Activated naive CD8-positive, alpha-beta T cell treated with anti-CD3 and anti-CD28 coated beads for 36 hours (primary cell): Measurements from ENCODE around the gene COLEC11. TPM values are rescaled to one million over a fixed set of nuclear protein-coding genes. Genes with fewer than 3 reads are reported as not detected.
"Not testable (repeated sequence)": the region's sequence is repeated elsewhere in the genome, so short reads cannot be mapped to it uniquely, and the experiment has no call there.

ENCODE experiments used
- DNase-seq: peaks from one replicate; pipeline ENCODE4 v3.0.0; 2021
- H3K27ac Mint-ChIP-seq: one replicate; pipeline ENCODE4 v1.8.0; 2022; ENCODE audit warnings: mild to moderate bottlenecking, moderate library complexity, mixed read lengths
- H3K27me3 Mint-ChIP-seq: one replicate; pipeline ENCODE4 v1.8.0; 2022; ENCODE audit warnings: mild to moderate bottlenecking, mixed read lengths
- H3K36me3 Mint-ChIP-seq: one replicate; pipeline ENCODE4 v1.8.0; 2021; ENCODE audit warnings: mild to moderate bottlenecking, mixed read lengths
- H3K4me1 Mint-ChIP-seq: one replicate; pipeline ENCODE4 v1.8.0; 2021; ENCODE audit warnings: mixed read lengths
- H3K4me3 Mint-ChIP-seq: one replicate; pipeline ENCODE4 v1.8.0; 2022; ENCODE audit warnings: mild to moderate bottlenecking, moderate library complexity, mixed read lengths
- H3K9me3 Mint-ChIP-seq: one replicate; pipeline ENCODE4 v1.8.0; 2022; ENCODE audit warnings: mixed read lengths
- total RNA-seq, 2 experiments: library from RNA; stranded (reverse); gene quantifications; one replicate each; pipeline ENCODE4 v1.2.3, GENCODE V29; 2021

The COLEC11 gene
- under 1 TPM; 0.52 to 0.86 TPM for total RNA-seq

DNA sequence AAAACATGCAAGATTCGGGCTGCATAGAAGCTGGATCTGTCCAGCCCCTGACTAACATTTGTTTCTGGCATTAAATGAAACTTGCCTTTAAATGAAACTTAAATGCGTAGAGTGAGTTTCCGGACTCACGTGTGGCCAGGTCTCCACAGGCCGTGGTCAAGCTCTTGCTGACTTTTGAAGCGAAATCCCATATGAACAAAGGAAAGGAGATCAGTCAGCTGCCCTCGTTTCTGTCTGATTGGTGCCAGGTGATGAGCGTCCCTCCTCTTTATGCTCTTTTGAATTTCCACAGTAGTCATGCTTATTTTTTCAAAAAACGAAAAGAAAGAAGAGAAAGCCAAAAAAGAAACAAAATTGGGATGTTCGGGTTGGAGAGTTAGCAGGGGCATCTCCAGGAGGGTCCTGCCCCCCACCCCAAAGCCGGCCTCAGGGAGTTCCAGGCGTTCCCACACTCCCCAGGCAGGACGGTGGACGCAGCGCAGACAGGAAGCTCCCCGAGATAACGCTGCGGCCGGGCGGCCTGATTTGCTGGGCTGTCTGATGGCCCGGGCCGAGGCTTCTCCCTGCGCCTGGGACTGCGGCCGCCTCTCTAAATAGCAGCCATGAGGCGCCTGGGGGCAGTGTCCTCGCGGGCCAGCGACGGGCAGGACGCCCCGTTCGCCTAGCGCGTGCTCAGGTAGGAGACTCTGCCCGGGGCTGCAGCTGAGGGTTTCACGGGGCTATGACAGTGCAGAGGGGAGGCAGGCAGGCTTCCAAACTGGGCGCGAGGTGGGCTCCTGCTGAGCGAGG, at the start of gene COLEC11:
COLEC11 (plus strand) TSS at position 620 of the 789 bp plus-strand sequence. CDS start 9,229 bp downstream, outside the sequence.
- Mint-ChIP-seq H3K4me3 (no peak within 1 kb of the TSS), H3K9me3 (no peaks in the 10 kb centered on the region), H3K36me3 (no peaks in the 10 kb centered on the region), H3K27ac (no peak within 1 kb of the TSS), H3K4me1 (peaks cover 22% of the 10 kb centered on the region), H3K27me3 (peaks cover 6% of the 10 kb centered on the region)
- DNase-seq: no peak

DNA sequence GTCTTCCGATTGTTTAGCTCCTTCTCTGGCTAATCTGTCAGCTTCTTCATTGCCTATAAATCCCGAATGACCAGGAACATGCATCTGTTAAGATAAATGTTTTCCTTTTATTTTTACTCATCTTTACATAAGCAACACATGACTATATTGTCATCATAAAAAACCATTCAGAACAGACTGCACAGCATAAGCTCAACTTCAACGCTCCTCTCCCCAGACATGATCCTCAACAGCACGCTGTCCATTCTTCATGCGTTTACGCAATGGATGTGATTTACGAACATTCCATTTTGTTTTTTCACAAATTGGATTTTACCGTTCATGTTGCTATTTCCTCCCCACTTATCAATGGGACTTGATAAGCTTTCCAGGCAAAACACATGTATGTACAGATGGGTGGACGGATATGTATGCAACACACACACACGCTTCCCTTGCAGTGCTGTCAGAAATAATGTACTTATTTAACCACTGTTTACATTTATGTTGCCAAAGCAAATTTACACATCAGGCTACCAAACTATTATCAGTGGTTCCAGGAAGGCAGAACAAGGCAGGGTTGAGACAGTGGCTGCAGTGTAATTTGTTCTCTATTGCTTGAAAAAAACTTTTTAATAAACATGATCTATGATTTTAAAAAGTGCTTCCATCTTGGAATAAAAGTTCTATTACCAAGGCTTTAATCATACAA, 49.0 kb upstream of the COLEC11 start:
- Mint-ChIP-seq H3K27me3 (no peaks in the 10 kb centered on the region), H3K9me3 (no peaks in the 10 kb centered on the region), H3K4me3 (no peak overlapping the region), H3K36me3 (peaks cover 39% of the 10 kb centered on the region), H3K4me1 (no peaks in the 10 kb centered on the region), H3K27ac (no peak overlapping the region)
- no peak for DNase-seq

DNA sequence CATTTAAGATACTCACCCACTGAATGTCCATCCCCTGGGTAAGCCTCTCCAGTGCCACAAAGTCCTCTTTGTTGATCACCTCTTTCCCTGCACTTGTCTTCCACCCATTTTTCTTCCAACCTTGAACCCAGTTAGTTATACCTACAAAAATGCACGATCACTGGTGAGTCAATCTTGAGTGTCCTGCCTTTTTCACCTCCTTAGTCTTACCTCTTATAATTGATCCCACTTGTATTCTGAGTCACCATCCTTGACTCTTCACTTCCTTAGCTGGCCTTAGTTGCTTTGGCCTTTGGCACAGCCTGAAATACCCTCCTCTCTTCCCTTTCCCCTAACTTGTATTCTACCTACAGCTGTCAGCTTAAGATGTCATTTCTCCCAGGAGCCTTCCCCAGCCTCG, 47.0 kb upstream of the COLEC11 start:
- Mint-ChIP-seq H3K27ac (no peak overlapping the region), H3K36me3 (peaks cover 39% of the 10 kb centered on the region)

DNA sequence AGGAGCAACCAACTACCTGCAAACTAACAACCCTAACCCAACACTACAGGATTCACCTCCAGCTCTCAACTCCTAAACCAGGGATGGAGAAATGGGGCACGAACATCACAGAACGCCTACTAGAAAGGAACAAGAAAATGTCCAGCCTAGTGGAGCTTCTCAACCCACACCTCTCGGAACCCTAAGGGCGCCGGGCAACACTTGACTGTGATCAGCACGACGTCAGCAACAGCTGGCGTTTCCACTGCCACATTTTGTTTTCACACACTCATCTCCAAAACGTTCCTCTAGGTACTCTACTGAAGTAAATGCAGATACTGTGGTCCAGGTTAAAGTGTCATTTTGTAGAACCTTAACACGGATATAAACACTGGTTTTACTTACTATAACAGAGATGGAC, 41.0 kb upstream of the COLEC11 start:
- H3K27ac Mint-ChIP-seq: no peak overlapping the region

More for the DNA sequence above, 47.0 kb upstream of the COLEC11 start:
- no peak overlapping the region for H3K4me3 Mint-ChIP-seq
- no peak for DNase-seq
- no peaks in the 10 kb centered on the region for H3K27me3 Mint-ChIP-seq
- no peaks in the 10 kb centered on the region for H3K9me3 Mint-ChIP-seq
- no peaks in the 10 kb centered on the region for H3K4me1 Mint-ChIP-seq

DNA sequence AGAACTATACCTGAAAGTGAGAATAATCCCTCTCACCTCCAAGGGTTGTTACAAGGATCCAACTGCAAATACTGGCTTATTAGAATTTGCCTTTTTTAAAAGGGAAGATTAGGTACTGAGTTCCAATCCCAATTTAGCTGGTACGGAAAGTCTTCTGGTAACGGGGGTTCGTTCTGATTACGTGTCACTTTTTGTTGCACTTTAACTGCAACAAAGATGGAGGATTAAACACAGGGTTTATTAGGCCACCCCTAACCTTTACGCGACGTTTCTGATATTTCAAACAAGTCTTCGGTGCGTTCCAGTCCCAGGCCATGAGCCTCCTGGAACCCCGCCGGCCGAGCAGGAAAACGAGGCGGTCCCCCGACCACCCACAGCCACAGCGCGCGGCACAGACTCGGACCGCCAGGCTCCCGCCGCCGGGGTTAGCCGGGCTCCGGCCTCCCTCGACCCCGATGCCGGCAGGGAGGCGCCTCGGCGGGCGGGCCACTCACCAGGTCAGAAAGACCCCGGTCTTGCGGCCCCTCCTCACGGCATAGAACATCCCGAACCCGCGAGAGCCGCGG, 37.2 kb upstream of the COLEC11 start:
- no peak for DNase-seq
- peak overlapping the region; percentile 96 for H3K27ac Mint-ChIP-seq
- no peaks in the 10 kb centered on the region for H3K9me3 Mint-ChIP-seq
- H3K36me3 Mint-ChIP-seq: peaks cover 28% of the 10 kb centered on the region
- H3K27me3 Mint-ChIP-seq: no peaks in the 10 kb centered on the region
- H3K4me3 Mint-ChIP-seq: peak overlapping the region; percentile 92
- H3K4me1 Mint-ChIP-seq: peaks cover 30% of the 10 kb centered on the region

More for the DNA sequence above, 41.0 kb upstream of the COLEC11 start:
- Mint-ChIP-seq H3K27me3 (no peaks in the 10 kb centered on the region), H3K4me1 (peaks cover 18% of the 10 kb centered on the region), H3K36me3 (peaks cover 33% of the 10 kb centered on the region), H3K4me3 (no peak overlapping the region), H3K9me3 (no peaks in the 10 kb centered on the region)
- no peak for DNase-seq

DNA sequence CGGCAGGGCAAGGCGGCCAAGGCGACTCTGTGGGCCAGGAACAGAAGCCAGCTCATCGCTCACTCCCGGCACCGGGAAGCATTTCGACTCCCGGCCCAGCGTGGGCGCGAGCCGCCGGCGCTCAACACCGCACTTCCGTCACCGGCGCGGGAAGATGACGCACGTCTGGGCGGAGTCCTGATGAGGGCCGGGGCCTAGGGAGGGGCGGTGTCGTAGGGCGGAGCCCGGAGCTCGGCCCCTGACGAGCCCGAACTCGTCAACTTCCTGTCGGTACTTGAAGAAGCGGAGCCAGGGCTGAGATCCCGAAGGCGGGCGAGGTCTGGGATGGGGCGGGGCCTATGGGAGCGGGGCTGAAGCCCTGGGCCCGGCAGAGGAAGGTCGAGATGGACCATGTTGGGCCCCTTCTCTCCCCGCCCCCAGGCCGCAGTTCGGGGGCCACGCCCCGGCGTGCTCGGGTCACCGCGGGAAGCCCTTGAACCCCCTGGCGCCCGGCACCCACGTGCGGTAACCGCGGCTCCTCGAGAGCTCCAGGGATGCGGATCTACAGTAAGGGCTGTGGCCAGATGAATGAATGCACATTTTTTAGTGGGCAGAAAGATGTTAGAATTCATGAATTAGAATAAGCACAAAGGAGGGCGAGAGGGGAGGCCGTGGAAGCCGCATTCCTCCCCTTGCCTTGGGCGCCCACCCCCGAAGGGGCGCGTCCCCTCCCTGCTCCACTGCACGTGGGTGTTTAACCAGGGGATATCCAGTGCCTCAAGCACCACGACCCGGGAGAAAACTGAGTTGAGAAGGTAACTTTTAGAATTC, 36.5 kb upstream of the COLEC11 start, which contains the start of gene RNASEH1:
RNASEH1 (minus strand) TSS at position 129 of the 810 bp plus-strand sequence; CDS start at position 56, 73 bp downstream.
- Mint-ChIP-seq H3K4me1 (peaks cover 33% of the 10 kb centered on the region), H3K36me3 (peaks cover 28% of the 10 kb centered on the region), H3K4me3 (peak within 1 kb of the TSS; percentile 92), H3K27me3 (no peaks in the 10 kb centered on the region), H3K27ac (peak within 1 kb of the TSS; percentile 96), H3K9me3 (no peaks in the 10 kb centered on the region)
- peak; percentile 99 for DNase-seq

DNA sequence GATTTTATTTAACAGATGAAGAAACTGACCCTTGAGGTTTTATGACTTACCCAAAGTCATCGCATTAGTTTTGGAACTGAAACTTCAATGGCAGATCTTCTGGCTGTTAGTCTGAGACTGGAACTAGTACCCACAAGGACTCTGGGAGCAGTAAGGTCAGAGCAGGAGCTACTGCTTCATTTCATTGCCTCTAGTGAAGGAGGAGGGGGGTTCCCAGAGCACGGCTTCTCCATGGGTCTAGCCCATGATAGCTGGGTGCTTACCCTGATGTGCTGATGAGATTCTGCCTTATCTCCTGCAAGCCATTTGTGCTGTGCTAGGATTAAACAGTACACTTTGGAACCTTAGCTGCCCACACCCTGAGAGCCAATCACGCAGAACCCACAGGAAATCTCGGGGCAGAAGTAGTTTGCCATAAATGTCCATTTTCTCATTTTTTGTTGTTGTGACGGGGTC, 31.4 kb upstream of the COLEC11 start:
- Mint-ChIP-seq H3K27me3 (no peaks in the 10 kb centered on the region), H3K36me3 (peaks cover 21% of the 10 kb centered on the region), H3K9me3 (peaks cover 2% of the 10 kb centered on the region)

DNA sequence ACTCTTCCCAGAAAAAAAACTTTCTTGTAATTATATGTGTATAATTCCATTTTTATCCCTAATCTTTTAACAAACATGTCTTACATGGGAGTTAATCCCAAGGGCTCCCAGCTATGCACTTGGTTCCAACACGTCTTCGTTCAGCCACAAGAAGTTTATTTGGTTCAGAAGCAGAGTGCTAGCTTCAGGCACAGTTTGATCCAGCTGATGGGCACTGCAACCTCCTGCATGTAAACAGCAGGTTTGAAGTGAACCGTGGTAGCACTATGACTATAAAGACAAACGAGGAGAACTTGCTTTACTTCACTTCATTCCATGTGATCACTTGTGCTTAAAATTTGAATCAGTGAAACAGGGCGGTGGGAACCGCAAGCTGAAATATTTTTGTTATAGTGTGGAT, 29.8 kb upstream of the COLEC11 start:
- Mint-ChIP-seq H3K27ac (no peak overlapping the region), H3K4me3 (no peak overlapping the region), H3K4me1 (peaks cover 7% of the 10 kb centered on the region), H3K9me3 (peaks cover 2% of the 10 kb centered on the region), H3K36me3 (peaks cover 14% of the 10 kb centered on the region), H3K27me3 (no peaks in the 10 kb centered on the region)
- DNase-seq: no peak

More for the DNA sequence above, 31.4 kb upstream of the COLEC11 start:
- Mint-ChIP-seq H3K27ac (peak overlapping the region; percentile 25), H3K4me1 (peaks cover 15% of the 10 kb centered on the region), H3K4me3 (no peak overlapping the region)
- DNase-seq: no peak

DNA sequence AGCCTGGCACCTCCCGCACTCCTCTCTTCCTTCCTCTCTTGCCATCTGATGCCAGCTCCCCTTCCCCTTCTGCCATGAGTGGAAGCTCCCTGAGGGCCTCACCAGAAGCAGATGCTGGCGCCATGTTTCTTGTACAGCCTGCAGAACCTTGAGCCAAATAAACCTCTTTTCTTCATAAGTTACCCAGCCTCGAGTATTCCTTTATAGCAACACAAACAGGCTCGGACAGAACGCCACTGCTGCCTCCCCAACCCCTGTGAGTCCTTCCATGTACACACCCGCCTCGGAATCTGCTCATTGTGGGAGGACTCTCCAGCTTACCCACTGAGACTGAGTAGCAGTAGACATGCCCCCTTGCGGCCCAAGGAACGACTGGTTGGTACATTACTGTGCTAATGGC, 28.1 kb upstream of the COLEC11 start:
- DNase-seq: no peak
- no peak overlapping the region for H3K27ac Mint-ChIP-seq
- H3K4me3 Mint-ChIP-seq: no peak overlapping the region
- no peaks in the 10 kb centered on the region for H3K27me3 Mint-ChIP-seq
- H3K9me3 Mint-ChIP-seq: peaks cover 2% of the 10 kb centered on the region
- H3K36me3 Mint-ChIP-seq: peaks cover 10% of the 10 kb centered on the region
- peaks cover 3% of the 10 kb centered on the region for H3K4me1 Mint-ChIP-seq

DNA sequence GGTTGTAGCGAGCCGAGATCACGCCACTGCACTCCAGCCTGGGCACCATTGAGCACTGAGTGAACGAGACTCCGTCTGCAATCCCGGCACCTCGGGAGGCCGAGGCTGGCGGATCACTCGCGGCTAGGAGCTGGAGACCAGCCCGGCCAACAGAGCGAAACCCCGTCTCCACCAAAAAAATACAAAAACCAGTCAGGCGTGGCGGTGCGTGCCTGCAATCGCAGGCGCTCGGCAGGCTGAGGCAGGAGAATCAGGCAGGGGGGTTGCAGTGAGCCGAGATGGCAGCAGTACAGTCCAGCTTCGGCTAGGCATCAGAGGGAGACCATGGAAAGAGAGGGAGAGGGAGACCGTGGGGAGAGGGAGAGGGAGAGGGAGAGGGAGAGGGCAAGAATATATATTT, 25.3 kb upstream of the COLEC11 start:
- H3K27me3 Mint-ChIP-seq, H3K27ac Mint-ChIP-seq, DNase-seq, H3K4me3 Mint-ChIP-seq, H3K36me3 Mint-ChIP-seq, H3K9me3 Mint-ChIP-seq, H3K4me1 Mint-ChIP-seq: not testable (repeated sequence)

DNA sequence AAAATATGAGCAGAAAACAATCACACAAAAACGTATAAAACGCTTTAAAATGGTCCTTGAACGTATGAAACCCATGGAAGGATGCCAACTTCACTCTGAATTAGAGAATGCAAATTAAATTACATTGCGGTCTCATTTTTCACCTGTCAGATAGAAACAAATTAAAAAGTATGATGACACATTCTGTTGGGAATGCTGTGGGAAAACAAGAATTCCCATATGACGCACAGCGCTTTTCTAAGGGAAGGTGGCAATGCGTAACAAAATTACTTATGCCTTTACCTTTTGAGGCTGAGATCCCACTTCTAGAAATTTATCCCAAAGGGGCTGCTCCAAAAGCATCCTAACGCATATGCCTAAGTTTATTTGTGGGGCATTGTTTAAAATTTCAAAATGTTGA, 23.6 kb upstream of the COLEC11 start:
- no peaks in the 10 kb centered on the region for H3K27me3 Mint-ChIP-seq
- no peak overlapping the region for H3K27ac Mint-ChIP-seq
- no peak for DNase-seq
- H3K9me3 Mint-ChIP-seq: peaks cover 2% of the 10 kb centered on the region
- H3K4me3 Mint-ChIP-seq: no peak overlapping the region
- peaks cover 6% of the 10 kb centered on the region for H3K4me1 Mint-ChIP-seq
- H3K36me3 Mint-ChIP-seq: peaks cover 14% of the 10 kb centered on the region

DNA sequence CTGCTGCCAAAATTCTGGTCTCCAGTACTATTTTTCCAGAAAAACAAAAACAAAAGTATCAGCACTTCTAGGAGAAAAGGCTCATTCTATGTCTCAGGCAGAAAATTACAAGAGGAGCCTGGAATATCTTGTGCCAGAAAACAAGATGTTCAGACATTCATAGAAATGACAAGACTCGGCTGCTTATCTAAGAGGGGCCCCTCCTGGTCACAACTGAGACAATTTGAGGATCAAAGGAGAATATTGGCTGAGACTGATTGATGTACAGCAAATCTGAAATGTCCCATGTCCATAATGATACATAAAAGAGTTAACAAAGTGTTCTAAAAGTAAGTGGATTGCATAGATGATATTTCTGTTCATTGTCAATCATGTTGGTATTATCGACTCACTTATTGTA, 22.3 kb upstream of the COLEC11 start:
- DNase-seq: no peak
- no peak overlapping the region for H3K4me3 Mint-ChIP-seq
- H3K27ac Mint-ChIP-seq: no peak overlapping the region
- H3K27me3 Mint-ChIP-seq: no peaks in the 10 kb centered on the region
- peaks cover 18% of the 10 kb centered on the region for H3K4me1 Mint-ChIP-seq
- H3K9me3 Mint-ChIP-seq: no peaks in the 10 kb centered on the region
- H3K36me3 Mint-ChIP-seq: peaks cover 23% of the 10 kb centered on the region

DNA sequence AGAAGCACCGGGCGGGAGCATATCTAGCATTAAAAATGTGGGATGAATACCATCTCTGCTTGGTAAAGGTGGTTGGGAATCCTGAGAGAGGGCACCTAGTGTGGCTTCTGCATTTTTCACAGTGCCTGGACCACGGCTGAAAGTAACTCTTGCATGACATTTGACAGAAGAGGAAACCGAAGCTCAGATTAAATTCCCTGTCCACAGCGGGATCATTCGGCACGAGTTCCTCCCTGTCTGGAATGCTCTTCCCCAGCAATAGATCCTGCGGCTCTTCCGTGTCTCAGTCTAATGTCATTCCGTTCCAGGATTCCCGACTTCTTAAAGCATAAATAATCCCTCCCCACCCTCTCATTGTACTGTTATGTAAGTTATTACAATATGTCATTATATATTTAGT, 20.8 kb upstream of the COLEC11 start:
- H3K27ac Mint-ChIP-seq: no peak overlapping the region
- DNase-seq: no peak
- H3K27me3 Mint-ChIP-seq: no peaks in the 10 kb centered on the region
- H3K36me3 Mint-ChIP-seq: peaks cover 38% of the 10 kb centered on the region
- peaks cover 31% of the 10 kb centered on the region for H3K4me1 Mint-ChIP-seq
- no peaks in the 10 kb centered on the region for H3K9me3 Mint-ChIP-seq
- peak overlapping the region; percentile 97 for H3K4me3 Mint-ChIP-seq

DNA sequence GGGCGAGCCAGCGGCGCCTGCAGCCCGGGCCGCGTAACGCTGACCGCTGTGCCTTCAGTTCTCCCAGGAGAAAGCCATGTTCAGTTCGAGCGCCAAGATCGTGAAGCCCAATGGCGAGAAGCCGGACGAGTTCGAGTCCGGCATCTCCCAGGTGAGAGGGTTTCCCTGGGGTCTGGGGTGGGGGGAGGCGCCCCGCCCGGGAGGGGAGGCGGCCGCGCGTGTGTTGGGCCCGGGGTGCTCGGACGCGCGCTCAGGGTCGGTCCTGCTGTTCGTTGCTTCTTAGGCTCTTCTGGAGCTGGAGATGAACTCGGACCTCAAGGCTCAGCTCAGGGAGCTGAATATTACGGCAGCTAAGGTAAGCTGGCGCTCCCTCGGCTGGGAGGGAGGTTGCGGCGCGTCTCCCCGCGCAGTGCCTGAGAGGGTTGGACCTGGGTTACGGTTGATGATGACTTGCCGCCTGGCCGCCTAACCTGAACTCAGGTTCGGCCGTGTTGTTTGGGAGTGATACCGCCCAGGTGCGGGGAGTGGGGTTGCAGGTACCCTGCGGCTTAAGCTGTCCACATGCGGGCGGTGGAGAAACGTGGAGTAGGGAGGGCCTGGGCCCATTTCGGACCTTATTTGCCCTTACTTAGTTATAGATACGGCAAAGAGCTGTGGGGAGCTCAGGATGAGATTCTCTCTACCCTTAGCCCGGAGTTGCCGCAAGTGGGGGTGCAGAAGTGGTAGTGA, 19.2 kb upstream of the COLEC11 start:
- Mint-ChIP-seq H3K27me3 (no peaks in the 10 kb centered on the region), H3K4me1 (peaks cover 44% of the 10 kb centered on the region), H3K9me3 (no peaks in the 10 kb centered on the region), H3K4me3 (peak overlapping the region; percentile 97), H3K27ac (peak overlapping the region; percentile 96), H3K36me3 (peaks cover 52% of the 10 kb centered on the region)
- peak; percentile 12 for DNase-seq
